Stimulated activated CD4-positive, alpha-beta T cell treated with anti-CD3 and anti-CD28 coated beads, Interleukin-4, amount 100 ng/mL, for 4 hours (primary cell): ENCODE measurements around the gene LRMDA.

Source experiments
- DNase-seq, 2 experiments: peaks; one replicate each; pipeline ENCODE4 v3.0.0-alpha.2; 2020

LRMDA gene

GRCh38 chr10:75974080-75974479 lies 542.7 kb downstream of the LRMDA start:
- DNase-seq, result no peak

- DNase-seq, result no peak
Measured at GRCh38 chr10:75976681-75977080, 545.3 kb downstream of the LRMDA start.

- DNase-seq, result no peak
Measured at GRCh38 chr10:75977139-75977538, 545.7 kb downstream of the LRMDA start.

- no peak for DNase-seq
Measured at GRCh38 chr10:75978213-75978612, 546.8 kb downstream of the LRMDA start.

- no peak for DNase-seq
Measured at GRCh38 chr10:75980419-75981002, 549.1 kb downstream of the LRMDA start.

GRCh38 chr10:75982611-75983369 lies 551.4 kb downstream of the LRMDA start:
- no peak for DNase-seq

- no peak for DNase-seq
Measured at GRCh38 chr10:75984067-75984466, 552.6 kb downstream of the LRMDA start.

- no peak for DNase-seq
Measured at GRCh38 chr10:75987616-75988015, 556.2 kb downstream of the LRMDA start.

- no peak for DNase-seq
Measured at GRCh38 chr10:75994357-75995040, 563.1 kb downstream of the LRMDA start.

- DNase-seq, result no peak
Measured at GRCh38 chr10:75995041-75995430, 563.6 kb downstream of the LRMDA start.

- no peak for DNase-seq
Measured at GRCh38 chr10:75995720-75996119, 564.3 kb downstream of the LRMDA start.

GRCh38 chr10:75999001-75999400 lies 567.6 kb downstream of the LRMDA start:
- DNase-seq, result no peak

- no peak for DNase-seq
Measured at GRCh38 chr10:75999515-76000209, 568.2 kb downstream of the LRMDA start.

- DNase-seq, result no peak
Measured at GRCh38 chr10:76000550-76000949, 569.1 kb downstream of the LRMDA start.

GRCh38 chr10:76001019-76001418 lies 569.6 kb downstream of the LRMDA start:
- no peak for DNase-seq

GRCh38 chr10:76001461-76001860 lies 570.0 kb downstream of the LRMDA start:
- DNase-seq, result no peak

GRCh38 chr10:76002262-76002854 lies 570.9 kb downstream of the LRMDA start:
- DNase-seq, result no peak

- no peak for DNase-seq
Measured at GRCh38 chr10:76007667-76008181, 576.3 kb downstream of the LRMDA start.

GRCh38 chr10:76009531-76009930 lies 578.1 kb downstream of the LRMDA start:
- DNase-seq, result no peak

- DNase-seq, result no peak
Measured at GRCh38 chr10:76010703-76011102, 579.3 kb downstream of the LRMDA start.

- DNase-seq, result no peak
Measured at GRCh38 chr10:76012716-76013327, 581.4 kb downstream of the LRMDA start.

GRCh38 chr10:76015245-76015644 lies 583.8 kb downstream of the LRMDA start:
- DNase-seq, result no peak
